HepG2 (cell line): ENCODE results near the gene SERTAD2. TPM values are rescaled to one million over a fixed set of nuclear protein-coding genes. Genes with fewer than 3 reads are reported as not detected.

ENCODE experiments used
- ERF ChIP-seq: IDR thresholded peaks from 2 replicates; pipeline ENCODE4 v1.6.1; 2018; ENCODE audit warnings: missing biosample characterization, missing genetic modification reagents
- JUNB ChIP-seq: sonication (generic); formaldehyde crosslinking; IDR thresholded peaks from 2 replicates; pipeline ENCODE4 v1.8.0; 2022; ENCODE audit warnings: missing genetic modification reagents, mild to moderate bottlenecking, borderline replicate concordance
- NFE2 ChIP-seq: sonication (generic); formaldehyde crosslinking; IDR thresholded peaks from 2 replicates; pipeline ENCODE4 v1.4.0; 2020; ENCODE audit warnings: missing genetic modification reagents
- PHF21A ChIP-seq: sonication (generic); formaldehyde crosslinking; IDR thresholded peaks from 2 replicates; pipeline ENCODE4 v1.5.0; 2020; ENCODE audit warnings: mild to moderate bottlenecking, missing genetic modification reagents
- ZEB1 ChIP-seq: IDR thresholded peaks from 2 replicates; pipeline ENCODE4 v1.6.1; 2012; ENCODE audit warnings: mild to moderate bottlenecking, low read depth, inconsistent platforms; ENCODE audit not compliant: insufficient replicate concordance
- ZNF124 ChIP-seq: sonication (generic); formaldehyde crosslinking; IDR thresholded peaks from 2 replicates; pipeline ENCODE4 v1.4.0; 2020; ENCODE audit warnings: missing genetic modification reagents
- ZNF230 ChIP-seq: sonication (generic); formaldehyde crosslinking; IDR thresholded peaks from 2 replicates; pipeline ENCODE4 v1.4.0; 2020; ENCODE audit warnings: mild to moderate bottlenecking, missing genetic modification reagents
- ZNF263 ChIP-seq: sonication (generic); formaldehyde crosslinking; IDR thresholded peaks from 2 replicates; pipeline ENCODE4 v1.4.0; 2020; ENCODE audit warnings: missing genetic modification reagents
- ZNF331 ChIP-seq: sonication (generic); formaldehyde crosslinking; IDR thresholded peaks from 2 replicates; pipeline ENCODE4 v1.4.0; 2020; ENCODE audit warnings: missing genetic modification reagents
- ZNF644 ChIP-seq: IDR thresholded peaks from 2 replicates; pipeline ENCODE4 v1.6.1; 2016; ENCODE audit warnings: low read depth
- polyA plus RNA-seq, 8 experiments: library from polyadenylated mRNA; depleted of rRNA in 3 of 8; stranded (reverse) in 7 of 8; unstranded in 1 of 8; fragments of >200 nt; fragmentation: Illumina TruSeq in 4 of 8; extraction: Trizol in 4 of 8; gene quantifications; 2 replicates each; pipeline versions ENCODE4 v1.2.1 to v1.2.3, GENCODE V29; 2011 to 2016; ENCODE audit warnings: low read depth in 4 of 8, missing spikeins in 1 of 8, mixed read lengths in 1 of 8; ENCODE audit not compliant: insufficient read depth in 1 of 8
- total RNA-seq, 5 experiments: library from RNA; depleted of rRNA; stranded (reverse); fragments of >200 nt; fragmentation: Illumina TruSeq; extraction: Trizol; gene quantifications; 2 replicates each; pipeline ENCODE4 v1.2.3, GENCODE V29; 2016; ENCODE audit warnings: low read depth in 1 of 5
- TF ChIP-seq, protein P1 (sequence below): sonication (generic); formaldehyde crosslinking; IDR thresholded peaks from 2 replicates; pipeline ENCODE4 v1.4.0; 2020; ENCODE audit warnings: missing genetic modification reagents, borderline replicate concordance
- TF ChIP-seq, protein P2 (sequence below): sonication (generic); formaldehyde crosslinking; IDR thresholded peaks from 2 replicates; pipeline ENCODE4 v1.4.0; 2020; ENCODE audit warnings: low read depth, missing genetic modification reagents
- TF ChIP-seq, protein P3 (sequence below): sonication (generic); formaldehyde crosslinking; IDR thresholded peaks from 2 replicates; pipeline ENCODE4 v1.5.1; 2020; ENCODE audit warnings: missing genetic modification reagents, mild to moderate bottlenecking, borderline replicate concordance
- TF ChIP-seq, protein P4 (sequence below): sonication (generic); formaldehyde crosslinking; IDR thresholded peaks from 2 replicates; pipeline ENCODE4 v1.5.1; 2020; ENCODE audit warnings: missing genetic modification reagents, mild to moderate bottlenecking, borderline replicate concordance
- TF ChIP-seq, protein P5 (sequence below): sonication (generic); formaldehyde crosslinking; IDR thresholded peaks from 2 replicates; pipeline ENCODE4 v1.5.0; 2020; ENCODE audit warnings: mild to moderate bottlenecking, missing genetic modification reagents, borderline replicate concordance

SERTAD2 gene
- total and polyA plus RNA-seq, 2 of the 13 experiments (the other 11 are each of a cell fraction or from before 2014, with no cell fraction given): 6.7 to 22.6 TPM

DNA sequence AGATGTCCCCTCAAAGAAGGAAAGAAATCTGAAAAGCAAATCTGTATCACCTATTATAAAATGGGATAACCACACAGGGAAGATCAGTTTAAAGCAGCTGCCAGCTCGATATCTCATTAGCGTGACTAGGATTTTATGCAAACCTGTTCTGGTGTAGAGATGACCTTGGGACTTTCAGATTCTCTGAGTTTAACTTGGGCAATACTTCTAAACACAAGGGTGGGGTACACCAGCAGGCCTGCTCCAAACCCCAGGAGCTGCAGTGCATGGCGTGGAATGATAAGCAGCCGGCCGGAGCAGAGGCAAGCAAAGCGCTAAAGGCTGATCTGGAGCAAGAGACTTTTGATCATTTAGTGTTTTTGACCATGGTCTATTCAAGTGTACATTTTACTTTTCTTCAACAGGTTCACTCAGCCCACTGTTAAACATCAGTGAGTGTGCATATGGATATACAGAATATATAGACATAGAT is 4.7 kb downstream of the SERTAD2 start (continued):
- TF ChIP-seq ZNF230 (no peak), NFE2 (CRISPR knock-in tag) (no peak), ZNF263 (no peak), JUNB (CRISPR knock-in tag) (no peak), PHF21A (CRISPR knock-in tag) (peak; percentile 40; the same call in 1 of the 2 replicates), ZNF644 (CRISPR knock-in tag) (no peak), ZNF331 (CRISPR knock-in tag) (no peak), ZNF124 (0 out of 2 replicates have a peak, but pooled peaks have one; percentile 23), ERF (CRISPR knock-in tag) (no peak), ZEB1 (no peak)
- TF ChIP-seq, protein P1, sequence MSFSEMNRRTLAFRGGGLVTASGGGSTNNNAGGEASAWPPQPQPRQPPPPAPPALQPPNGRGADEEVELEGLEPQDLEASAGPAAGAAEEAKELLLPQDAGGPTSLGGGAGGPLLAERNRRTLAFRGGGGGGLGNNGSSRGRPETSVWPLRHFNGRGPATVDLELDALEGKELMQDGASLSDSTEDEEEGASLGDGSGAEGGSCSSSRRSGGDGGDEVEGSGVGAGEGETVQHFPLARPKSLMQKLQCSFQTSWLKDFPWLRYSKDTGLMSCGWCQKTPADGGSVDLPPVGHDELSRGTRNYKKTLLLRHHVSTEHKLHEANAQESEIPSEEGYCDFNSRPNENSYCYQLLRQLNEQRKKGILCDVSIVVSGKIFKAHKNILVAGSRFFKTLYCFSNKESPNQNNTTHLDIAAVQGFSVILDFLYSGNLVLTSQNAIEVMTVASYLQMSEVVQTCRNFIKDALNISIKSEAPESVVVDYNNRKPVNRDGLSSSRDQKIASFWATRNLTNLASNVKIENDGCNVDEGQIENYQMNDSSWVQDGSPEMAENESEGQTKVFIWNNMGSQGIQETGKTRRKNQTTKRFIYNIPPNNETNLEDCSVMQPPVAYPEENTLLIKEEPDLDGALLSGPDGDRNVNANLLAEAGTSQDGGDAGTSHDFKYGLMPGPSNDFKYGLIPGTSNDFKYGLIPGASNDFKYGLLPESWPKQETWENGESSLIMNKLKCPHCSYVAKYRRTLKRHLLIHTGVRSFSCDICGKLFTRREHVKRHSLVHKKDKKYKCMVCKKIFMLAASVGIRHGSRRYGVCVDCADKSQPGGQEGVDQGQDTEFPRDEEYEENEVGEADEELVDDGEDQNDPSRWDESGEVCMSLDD (CRISPR knock-in tag): peak; percentile 68; the same call in 1 of the 2 replicates
- TF ChIP-seq, protein P2, sequence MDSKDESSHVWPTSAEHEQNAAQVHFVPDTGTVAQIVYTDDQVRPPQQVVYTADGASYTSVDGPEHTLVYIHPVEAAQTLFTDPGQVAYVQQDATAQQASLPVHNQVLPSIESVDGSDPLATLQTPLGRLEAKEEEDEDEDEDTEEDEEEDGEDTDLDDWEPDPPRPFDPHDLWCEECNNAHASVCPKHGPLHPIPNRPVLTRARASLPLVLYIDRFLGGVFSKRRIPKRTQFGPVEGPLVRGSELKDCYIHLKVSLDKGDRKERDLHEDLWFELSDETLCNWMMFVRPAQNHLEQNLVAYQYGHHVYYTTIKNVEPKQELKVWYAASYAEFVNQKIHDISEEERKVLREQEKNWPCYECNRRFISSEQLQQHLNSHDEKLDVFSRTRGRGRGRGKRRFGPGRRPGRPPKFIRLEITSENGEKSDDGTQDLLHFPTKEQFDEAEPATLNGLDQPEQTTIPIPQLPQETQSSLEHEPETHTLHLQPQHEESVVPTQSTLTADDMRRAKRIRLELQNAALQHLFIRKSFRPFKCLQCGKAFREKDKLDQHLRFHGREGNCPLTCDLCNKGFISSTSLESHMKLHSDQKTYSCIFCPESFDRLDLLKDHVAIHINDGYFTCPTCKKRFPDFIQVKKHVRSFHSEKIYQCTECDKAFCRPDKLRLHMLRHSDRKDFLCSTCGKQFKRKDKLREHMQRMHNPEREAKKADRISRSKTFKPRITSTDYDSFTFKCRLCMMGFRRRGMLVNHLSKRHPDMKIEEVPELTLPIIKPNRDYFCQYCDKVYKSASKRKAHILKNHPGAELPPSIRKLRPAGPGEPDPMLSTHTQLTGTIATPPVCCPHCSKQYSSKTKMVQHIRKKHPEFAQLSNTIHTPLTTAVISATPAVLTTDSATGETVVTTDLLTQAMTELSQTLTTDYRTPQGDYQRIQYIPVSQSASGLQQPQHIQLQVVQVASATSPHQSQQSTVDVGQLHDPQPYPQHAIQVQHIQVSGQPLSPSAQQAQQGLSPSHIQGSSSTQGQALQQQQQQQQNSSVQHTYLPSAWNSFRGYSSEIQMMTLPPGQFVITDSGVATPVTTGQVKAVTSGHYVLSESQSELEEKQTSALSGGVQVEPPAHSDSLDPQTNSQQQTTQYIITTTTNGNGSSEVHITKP: no peak
- TF ChIP-seq, protein P3, sequence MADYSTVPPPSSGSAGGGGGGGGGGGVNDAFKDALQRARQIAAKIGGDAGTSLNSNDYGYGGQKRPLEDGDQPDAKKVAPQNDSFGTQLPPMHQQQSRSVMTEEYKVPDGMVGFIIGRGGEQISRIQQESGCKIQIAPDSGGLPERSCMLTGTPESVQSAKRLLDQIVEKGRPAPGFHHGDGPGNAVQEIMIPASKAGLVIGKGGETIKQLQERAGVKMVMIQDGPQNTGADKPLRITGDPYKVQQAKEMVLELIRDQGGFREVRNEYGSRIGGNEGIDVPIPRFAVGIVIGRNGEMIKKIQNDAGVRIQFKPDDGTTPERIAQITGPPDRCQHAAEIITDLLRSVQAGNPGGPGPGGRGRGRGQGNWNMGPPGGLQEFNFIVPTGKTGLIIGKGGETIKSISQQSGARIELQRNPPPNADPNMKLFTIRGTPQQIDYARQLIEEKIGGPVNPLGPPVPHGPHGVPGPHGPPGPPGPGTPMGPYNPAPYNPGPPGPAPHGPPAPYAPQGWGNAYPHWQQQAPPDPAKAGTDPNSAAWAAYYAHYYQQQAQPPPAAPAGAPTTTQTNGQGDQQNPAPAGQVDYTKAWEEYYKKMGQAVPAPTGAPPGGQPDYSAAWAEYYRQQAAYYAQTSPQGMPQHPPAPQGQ (CRISPR knock-in tag): no peak
- TF ChIP-seq, protein P4, sequence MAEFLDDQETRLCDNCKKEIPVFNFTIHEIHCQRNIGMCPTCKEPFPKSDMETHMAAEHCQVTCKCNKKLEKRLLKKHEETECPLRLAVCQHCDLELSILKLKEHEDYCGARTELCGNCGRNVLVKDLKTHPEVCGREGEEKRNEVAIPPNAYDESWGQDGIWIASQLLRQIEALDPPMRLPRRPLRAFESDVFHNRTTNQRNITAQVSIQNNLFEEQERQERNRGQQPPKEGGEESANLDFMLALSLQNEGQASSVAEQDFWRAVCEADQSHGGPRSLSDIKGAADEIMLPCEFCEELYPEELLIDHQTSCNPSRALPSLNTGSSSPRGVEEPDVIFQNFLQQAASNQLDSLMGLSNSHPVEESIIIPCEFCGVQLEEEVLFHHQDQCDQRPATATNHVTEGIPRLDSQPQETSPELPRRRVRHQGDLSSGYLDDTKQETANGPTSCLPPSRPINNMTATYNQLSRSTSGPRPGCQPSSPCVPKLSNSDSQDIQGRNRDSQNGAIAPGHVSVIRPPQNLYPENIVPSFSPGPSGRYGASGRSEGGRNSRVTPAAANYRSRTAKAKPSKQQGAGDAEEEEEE (CRISPR knock-in tag): no peak
- TF ChIP-seq, protein P5, sequence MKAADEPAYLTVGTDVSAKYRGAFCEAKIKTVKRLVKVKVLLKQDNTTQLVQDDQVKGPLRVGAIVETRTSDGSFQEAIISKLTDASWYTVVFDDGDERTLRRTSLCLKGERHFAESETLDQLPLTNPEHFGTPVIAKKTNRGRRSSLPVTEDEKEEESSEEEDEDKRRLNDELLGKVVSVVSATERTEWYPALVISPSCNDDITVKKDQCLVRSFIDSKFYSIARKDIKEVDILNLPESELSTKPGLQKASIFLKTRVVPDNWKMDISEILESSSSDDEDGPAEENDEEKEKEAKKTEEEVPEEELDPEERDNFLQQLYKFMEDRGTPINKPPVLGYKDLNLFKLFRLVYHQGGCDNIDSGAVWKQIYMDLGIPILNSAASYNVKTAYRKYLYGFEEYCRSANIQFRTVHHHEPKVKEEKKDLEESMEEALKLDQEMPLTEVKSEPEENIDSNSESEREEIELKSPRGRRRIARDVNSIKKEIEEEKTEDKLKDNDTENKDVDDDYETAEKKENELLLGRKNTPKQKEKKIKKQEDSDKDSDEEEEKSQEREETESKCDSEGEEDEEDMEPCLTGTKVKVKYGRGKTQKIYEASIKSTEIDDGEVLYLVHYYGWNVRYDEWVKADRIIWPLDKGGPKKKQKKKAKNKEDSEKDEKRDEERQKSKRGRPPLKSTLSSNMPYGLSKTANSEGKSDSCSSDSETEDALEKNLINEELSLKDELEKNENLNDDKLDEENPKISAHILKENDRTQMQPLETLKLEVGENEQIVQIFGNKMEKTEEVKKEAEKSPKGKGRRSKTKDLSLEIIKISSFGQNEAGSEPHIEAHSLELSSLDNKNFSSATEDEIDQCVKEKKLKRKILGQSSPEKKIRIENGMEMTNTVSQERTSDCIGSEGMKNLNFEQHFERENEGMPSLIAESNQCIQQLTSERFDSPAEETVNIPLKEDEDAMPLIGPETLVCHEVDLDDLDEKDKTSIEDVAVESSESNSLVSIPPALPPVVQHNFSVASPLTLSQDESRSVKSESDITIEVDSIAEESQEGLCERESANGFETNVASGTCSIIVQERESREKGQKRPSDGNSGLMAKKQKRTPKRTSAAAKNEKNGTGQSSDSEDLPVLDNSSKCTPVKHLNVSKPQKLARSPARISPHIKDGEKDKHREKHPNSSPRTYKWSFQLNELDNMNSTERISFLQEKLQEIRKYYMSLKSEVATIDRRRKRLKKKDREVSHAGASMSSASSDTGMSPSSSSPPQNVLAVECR (CRISPR knock-in tag): 0 out of 2 replicates have a peak, but pooled peaks have one; percentile 4
